B cell (primary cell): Measurements from ENCODE around the gene CD4.

Experiments
- EZH2 ChIP-seq: IDR thresholded peaks from 2 replicates; pipeline ENCODE4 v1.6.1; 2012; ENCODE audit warnings: borderline replicate concordance, low read depth, mild to moderate bottlenecking, moderate library complexity, low read length; ENCODE audit not compliant: insufficient read depth, poor library complexity, severe bottlenecking
- TF ChIP-seq, protein P1 (sequence below): fragments of 200-600 bp; IDR thresholded peaks from one replicate; pipeline ENCODE4 v1.8.0; 2022; ENCODE audit warnings: antibody characterized with exemption, mild to moderate bottlenecking

- TF ChIP-seq, protein P1, sequence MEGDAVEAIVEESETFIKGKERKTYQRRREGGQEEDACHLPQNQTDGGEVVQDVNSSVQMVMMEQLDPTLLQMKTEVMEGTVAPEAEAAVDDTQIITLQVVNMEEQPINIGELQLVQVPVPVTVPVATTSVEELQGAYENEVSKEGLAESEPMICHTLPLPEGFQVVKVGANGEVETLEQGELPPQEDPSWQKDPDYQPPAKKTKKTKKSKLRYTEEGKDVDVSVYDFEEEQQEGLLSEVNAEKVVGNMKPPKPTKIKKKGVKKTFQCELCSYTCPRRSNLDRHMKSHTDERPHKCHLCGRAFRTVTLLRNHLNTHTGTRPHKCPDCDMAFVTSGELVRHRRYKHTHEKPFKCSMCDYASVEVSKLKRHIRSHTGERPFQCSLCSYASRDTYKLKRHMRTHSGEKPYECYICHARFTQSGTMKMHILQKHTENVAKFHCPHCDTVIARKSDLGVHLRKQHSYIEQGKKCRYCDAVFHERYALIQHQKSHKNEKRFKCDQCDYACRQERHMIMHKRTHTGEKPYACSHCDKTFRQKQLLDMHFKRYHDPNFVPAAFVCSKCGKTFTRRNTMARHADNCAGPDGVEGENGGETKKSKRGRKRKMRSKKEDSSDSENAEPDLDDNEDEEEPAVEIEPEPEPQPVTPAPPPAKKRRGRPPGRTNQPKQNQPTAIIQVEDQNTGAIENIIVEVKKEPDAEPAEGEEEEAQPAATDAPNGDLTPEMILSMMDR, result peak; percentile 89
- TF ChIP-seq EZH2, result no peak
These were observed 36.2 kb upstream of the CD4 start, which contains the start of gene MLF2 for GRCh38 chr12:6752921-6753771.
